Gastroesophageal sphincter (tissue), 3 donors: ENCODE data around the gene PPP1R1A.

Experiments used
- CTCF ChIP-seq, 4 experiments: fragments of 200-600 bp in 2 of 4; fragments of 450-650 bp in 2 of 4; sonication (generic) in 1 of 4; IDR thresholded peaks; one replicate each; pipeline ENCODE4 v1.5.1; 2017 to 2019; ENCODE audit warnings: antibody characterized with exemption in 4 of 4, mild to moderate bottlenecking in 2 of 4, moderate library complexity in 2 of 4
- EP300 ChIP-seq: sonication (generic); formaldehyde crosslinking; IDR thresholded peaks from one replicate; pipeline ENCODE4 v1.6.1; 2017; ENCODE audit warnings: antibody characterized with exemption, mild to moderate bottlenecking
- POLR2A ChIP-seq, 2 donors: fragments of 450-650 bp; IDR thresholded peaks; one replicate each; pipeline ENCODE4 v1.6.1; 2017; ENCODE audit warnings: antibody characterized with exemption in 2 of 2, mild to moderate bottlenecking in 2 of 2, moderate library complexity in 1 of 2
- POLR2AphosphoS5 ChIP-seq: sonication (generic); formaldehyde crosslinking; IDR thresholded peaks from one replicate; pipeline ENCODE4 v1.6.1; 2017; ENCODE audit warnings: antibody characterized with exemption

GRCh38 chr12:54605138-54605970 lies 16.9 kb upstream of the PPP1R1A start:
- no peak for TF ChIP-seq CTCF (IDR thresholded peaks at IDR 0.05)
- TF ChIP-seq POLR2AphosphoS5, result no peak
- TF ChIP-seq POLR2A (IDR thresholded peaks at IDR 0.05), result no peak
- no peak for TF ChIP-seq EP300
